HG02642 (cell line): Measurements from ENCODE around the gene DLGAP4.

Experiments used
- ATAC-seq: cut with Tn5 transposase; IDR thresholded peaks from one replicate; pipeline ENCODE4 v1.9.1; 2021; ENCODE audit warnings: mild to moderate bottlenecking; ENCODE audit not compliant: unreplicated experiment, poor library complexity

Gene DLGAP4

DNA sequence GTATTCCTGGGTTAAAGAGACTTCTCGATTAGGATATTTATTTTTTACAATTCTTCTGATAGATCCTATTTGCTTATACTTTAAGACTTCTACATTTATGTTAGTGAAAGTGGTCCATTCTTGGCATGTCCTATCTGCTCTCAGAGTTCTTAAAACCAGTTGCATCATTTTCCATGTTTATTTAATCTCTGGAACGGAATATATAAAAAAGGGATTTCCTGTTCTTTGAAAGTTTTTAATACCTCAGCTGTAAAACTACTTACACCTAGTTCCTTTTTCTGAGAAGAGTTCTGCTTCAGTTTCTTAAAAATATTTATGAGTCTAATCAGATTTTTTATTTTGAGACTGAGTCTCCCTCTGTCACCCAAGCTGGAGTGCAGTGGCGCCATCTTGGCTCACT lies 217.2 kb downstream of the DLGAP4 start:
- ATAC-seq = no peak

DNA sequence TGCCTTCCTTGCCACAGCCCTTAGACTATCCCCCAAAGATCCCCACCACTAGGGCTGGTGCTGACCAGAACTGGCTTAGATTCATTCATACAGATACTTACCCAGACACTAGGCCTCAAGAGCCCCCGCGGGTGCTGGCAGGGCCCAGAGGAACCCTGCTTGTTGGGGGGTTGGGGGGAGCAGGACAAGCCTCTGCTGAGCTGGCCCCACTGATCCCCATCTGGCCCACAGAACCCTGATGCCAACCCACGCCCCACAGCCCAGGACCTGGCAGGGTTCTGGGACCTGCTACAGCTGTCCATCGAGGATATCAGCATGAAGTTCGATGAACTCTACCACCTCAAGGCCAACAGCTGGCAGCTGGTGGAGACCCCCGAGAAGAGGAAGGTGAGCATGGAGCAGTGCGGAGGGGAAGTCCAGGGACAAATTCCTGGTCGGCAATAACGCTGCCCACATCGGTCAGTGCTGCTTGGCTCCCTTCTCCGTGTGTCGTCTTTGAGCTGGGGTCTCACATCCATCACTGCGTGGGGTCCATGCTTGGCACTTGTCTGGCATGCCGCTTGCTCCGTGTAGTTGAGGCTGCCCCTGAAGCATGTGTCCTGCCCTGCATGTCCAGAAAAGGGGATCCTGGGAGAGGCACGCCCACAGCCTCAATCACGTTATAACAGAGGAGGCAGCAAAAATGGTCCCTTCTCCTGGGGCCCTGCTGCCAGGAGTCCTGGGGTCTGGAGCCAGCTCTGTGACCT lies 219.7 kb downstream of the DLGAP4 start:
- no peak for ATAC-seq

DNA sequence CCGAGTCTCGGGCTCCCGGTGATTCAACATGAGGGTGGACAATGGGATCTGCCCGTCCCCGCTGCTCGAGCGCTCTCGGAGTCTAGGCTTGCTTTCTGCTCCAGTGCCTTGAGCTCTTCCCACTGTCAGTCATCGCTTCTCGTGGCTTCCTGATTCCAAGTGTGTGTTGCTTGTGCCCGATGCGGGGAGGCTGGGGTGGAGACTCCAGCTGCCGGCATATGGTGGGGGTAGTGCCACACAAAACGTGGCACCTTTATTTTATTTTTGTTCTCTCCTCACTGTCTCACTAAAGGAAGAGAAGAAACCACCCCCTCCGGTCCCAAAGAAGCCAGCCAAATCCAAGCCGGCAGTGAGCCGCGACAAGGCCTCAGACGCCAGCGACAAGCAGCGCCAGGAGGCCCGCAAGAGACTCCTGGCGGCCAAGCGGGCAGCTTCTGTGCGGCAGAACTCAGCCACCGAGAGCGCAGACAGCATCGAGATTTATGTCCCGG lies 220.4 kb downstream of the DLGAP4 start:
- ATAC-seq = no peak

DNA sequence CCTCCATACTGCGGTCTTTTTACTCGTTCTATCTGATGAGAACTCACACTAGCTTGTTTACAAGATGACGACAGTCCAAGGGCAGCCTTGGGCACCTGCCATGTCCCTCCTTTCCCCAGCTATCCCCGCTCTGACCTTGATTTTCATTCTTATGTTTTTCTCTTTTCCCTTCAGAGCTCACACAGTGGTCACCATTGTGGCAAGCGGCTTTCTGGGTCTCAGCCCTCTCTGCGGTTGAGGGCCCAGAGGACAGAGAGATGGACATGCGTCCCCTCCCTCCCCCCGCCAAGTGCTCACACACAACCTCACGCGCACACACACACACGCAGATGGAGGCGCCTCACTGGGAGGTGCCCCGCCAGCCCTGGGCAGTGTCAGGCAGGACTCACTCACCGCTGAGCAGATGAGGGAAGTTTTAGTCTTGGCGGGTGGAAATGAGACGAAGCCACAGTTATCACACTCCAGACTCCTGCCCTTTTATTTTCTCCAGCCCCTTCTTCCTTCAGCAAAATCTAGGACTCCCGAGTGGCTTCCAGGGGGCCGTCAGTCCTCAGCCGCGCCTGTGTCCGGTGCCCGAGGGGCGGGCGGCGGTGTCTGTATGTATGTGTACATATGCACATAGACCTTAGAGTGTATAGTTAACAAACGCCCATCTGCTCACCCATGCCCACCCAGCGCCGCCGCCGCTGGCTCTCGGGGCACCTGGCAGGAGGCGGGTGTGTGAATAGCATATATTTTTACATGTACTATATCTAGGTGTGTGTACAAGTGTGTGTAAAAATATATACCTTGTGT lies 221.4 kb downstream of the DLGAP4 start:
- ATAC-seq = no peak

DNA sequence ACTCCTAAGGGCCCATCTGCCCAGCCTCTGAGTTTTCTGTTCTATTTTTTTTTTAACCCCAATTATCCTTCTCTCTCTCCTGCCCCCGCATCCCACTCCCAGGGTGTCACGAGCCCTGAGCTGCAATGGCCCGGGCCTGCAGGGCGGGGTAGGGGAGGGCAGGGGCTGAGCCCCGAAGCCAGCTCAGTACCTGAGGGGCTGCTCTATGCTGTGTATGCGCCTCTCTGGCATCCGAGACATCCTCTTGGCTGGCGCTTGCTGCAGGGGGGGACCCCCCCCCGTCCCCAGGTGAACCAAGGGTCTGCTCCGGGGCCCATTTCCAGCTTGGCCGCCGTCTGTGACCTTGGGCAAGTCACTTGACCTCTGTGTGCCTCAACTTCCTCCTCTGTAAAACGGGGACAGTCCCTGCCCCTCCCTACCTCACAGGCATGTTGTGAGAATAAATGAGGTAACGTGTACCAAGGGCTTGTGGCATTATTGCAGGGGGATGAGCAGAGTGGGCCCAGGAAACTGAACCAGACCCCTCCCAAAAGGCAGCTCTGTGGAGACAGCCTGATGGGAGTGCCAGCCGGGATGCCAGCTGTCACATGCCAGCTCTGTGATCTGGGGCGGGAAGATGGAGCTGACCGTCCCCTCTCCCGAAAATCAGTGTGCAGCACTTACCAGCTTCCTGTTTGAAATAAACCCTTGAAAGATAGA lies 222.2 kb downstream of the DLGAP4 start:
- no peak for ATAC-seq

DNA sequence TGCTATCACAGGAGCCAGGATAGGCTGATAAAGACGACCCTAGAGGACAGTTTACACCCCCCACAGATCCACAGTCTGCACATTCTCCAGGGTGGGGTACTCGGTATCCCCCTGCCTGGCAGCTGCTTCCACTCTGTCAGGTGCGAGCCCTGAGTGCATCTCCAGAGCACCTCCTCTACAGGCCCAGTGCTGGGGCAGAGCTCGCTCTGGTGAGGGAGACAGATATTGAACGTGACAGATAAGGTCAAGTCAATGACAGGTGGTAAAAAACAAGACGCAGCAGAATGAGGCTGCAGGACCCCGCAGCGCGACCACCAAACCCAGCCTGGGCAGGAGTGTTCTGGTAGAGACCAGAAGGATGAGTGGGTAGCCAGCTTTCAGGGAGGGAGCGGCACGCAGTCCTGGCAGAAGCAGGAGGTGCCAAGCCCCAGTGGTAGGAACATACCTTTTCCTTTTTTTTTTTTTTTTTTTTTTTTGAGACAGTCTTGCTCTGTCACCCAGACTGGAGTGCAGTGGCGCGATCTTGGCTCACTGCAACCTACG lies 222.8 kb downstream of the DLGAP4 start:
- ATAC-seq = no peak

DNA sequence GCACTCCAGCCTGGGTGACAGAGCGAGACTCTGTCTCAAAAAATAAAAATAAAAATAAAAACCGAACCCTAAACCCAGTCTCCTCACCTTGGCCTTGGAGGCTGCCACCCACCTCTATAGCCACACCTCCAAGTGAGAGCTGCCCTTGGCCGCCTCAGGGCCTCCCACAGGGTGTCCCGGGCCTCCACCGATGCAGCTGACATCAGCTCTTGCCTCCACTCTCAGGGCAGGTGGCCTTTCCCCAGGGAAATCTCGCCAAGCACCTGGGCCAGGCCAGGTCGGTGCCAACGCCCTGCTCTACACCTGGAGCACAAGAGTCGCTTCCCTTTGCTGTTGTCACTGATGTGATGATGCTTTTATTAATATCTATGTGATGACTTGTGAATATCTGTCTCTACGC lies 226.2 kb downstream of the DLGAP4 start:
- ATAC-seq = no peak

DNA sequence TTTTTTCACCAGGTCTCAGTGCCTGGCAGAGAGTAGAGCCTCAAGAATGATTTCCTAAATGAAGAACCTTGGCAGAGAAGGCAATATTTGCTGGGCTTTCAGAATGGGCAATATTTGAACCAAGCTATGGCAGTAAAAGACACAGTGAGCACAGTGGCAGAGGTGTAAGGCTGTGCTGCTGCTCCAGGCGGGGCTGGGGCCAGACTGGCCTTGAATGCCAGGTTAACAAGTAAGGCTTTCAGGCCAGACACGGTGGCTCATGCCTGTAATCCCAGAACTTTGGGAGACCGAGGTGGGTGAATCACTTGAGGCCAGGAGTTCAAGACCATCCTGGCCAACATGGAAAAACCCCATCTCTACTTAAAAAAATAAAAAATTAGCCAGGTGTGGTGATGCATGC lies 226.7 kb downstream of the DLGAP4 start:
- ATAC-seq = no peak

DNA sequence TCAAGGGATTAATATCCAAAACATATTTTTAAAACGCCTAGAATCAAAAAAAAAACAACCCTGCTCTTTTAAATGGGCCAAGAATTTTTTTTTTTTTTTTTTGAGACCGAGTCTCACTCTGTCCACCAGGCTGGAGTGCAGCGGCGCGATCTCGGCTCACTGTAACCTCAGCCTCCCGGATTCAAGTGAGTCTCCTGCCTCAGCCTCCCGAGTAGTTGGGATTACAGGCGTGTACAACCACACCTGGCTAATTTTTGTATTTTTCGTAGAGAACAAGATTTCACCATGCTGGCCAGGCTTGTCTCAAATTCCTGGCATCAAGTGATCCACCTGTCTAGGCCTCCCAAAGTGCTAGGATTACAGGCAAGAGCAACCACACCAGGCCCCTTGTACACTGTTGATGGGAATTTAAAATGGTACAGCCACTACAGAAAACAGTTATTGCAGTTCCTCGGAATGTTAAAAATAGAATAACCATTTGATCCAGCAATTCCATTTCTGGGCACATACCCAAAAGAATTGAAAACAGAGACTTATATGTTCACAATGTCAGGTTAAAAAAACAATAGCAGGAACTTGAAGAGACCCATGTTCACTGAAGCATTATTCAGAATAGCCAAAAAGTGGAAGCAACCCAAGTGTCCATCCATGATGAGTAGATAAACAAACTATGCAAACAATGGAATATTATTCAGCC lies 232.0 kb downstream of the DLGAP4 start:
- no peak for ATAC-seq

DNA sequence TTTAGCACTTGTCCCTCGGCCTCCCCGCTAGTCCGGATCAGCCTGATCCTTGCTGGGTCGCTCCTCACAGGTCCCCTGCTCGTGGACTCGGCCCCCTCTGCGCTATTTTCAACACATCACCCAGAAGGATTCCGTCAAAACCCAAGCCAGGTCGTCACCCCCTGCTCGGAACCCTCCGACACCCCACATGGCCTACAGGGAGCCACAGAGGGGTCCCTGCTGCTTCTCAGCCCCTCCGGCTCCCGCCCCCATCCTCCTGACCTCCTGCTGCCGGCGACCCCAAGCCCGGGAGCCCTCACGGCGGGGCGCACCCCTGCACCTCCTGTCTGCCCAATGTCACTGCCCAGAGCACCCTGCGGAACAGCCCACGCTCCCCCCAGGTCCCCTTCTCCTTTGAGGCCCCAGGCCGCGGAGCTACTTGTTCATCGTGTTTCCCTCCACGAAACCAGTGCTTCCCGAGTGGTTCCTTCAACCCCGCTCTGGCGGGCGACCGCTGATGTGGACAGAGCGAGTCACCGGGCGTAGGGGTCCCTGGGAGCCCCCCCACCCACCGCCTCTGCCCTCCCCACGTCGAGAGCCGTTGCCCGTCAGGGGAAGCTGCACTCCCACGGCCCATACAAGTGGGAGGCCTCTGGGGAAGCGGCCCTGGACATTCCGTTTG lies 234.5 kb downstream of the DLGAP4 start:
- no peak for ATAC-seq

DNA sequence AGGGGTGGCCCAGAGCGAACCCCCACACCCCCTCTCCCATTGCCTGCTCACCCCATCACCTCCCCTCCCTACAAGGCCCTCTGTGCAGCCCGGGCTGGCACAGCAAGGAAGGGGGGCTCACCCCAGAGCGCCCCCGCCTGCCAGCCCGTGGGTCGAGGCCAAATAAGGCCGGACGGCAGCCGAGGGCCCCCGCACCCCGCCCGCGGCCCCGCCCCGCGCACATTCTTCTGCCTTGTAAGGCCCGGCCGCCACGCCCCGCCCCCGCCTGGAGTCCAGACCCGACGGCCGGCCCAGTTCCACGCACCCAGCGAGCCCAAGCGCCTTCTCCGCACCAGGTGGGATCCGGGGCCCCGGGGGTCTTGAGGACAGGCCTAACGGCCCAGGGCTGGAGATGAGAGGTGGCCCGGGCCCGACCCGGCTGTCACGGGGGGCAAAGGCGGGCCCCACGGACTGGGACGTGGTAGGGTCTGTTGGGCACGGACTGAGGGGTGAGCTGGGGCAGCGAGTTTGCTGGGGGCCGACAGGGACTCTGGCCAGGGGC lies 235.2 kb downstream of the DLGAP4 start, which contains the start of gene MYL9:
TSS of gene MYL9 (plus strand) at position 293 of the 541 bp plus-strand sequence. CDS start 3,366 bp downstream, outside the sequence.
- ATAC-seq = no peak

DNA sequence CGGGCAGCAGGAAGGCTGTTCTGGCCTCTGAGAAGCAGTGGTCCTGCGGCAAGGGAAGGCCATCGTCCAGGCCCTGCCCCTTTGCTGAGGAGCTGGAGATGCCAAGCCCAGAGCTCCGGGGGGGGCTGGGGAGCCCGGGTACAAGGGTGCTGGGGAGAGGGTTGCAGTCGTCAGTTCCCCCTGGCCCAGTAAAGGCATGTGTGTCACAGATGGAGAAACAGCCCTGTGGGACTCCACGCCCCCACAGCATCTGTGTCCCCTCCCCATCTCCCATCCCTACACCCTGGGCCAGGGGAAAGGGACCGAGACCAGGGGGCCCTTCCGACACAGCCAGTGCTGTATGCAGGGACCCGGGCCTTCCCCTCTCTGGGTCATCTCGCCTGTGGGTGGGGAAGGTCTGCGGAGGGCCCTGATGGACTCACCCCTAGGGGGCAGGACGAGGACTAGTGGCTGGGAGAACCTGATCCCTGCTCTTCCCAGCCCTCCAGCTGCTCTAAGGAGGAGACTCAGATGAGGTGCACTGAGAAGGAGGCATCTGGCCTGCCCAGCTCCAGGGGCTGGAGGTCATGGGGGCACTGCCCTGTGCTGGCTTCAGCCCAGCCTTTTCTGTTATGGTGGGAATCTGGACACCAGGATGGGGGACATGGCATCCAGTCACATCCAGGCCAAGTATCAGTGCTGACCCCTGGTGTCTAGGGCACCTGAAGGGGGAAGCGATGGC lies 235.8 kb downstream of the DLGAP4 start:
- ATAC-seq = no peak

DNA sequence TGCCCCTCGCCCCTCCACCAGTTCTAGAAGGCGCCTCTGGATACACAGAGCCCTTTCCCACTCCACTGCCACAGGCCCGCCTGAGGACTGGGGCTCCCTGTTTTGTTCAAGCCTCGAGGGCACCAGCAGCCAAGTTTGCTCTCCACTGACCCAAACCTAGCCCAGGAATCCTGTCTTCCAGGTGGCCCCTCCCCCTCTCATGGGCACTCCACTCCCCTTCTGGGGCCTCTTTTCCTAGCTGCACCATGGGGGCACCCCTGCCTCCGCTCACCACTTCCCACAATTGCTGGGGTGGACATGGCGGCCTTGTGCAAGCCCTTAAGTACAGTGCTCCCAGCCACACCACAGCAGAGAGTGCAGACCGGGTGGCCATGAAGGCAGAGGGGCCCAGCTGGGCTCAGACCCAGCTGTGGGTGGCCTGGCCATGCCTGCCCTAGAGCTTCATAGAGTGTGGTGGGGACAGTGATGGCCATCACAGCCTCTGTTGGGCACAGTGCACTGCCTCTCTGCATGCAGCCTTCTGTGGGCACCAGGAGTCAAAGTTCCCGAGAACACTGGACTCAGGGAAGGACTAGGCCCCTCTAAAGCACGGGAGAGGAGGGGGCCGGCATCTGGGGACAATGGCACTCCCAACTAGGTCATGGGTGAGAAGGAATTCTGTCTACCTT lies 236.5 kb downstream of the DLGAP4 start:
- ATAC-seq = no peak

DNA sequence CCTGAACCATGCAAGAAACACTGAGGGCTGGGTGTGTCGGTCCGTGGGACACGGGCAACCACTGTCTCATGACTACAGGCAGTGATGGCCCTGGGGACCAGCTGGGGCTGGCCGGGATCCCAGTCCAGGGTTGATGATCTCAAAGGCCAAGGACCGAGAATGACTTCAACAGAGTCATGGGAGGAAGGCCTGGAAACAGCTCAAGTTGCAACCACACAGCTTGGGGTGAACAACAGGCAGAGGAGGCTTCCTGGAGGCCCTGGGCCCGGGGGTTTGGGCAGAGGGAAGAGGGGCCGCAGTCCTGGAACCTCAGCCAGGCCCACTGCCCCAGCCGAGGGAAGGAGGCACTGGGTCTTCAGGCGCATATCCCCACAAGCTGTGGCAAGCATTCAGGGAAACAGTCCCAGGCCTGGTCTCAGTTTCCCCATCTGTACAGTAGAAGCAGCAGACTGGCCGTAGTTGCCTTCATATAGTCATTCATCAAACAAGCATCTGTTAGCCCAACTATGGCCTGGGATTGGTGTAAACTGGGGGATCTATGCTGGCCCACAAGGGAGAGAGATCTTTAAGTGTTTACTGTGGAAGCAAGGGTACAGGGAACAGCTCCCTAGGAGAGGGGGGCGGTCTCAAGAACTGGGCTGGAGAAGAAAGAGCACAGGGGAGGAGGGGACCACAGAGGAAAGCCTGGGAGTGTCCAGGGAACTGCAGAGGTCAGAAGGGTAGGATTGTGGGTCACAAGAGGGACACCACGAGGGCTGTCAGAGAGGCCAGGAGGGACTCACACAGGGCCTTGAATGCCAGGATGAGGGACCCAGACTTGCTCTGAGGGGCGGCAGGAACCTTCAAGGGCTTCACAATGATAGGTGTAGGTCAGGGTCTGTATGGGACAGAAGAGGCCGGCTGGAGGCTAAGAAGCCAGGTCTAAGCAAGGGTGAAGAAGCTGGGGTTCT lies 237.3 kb downstream of the DLGAP4 start:
- no peak for ATAC-seq

DNA sequence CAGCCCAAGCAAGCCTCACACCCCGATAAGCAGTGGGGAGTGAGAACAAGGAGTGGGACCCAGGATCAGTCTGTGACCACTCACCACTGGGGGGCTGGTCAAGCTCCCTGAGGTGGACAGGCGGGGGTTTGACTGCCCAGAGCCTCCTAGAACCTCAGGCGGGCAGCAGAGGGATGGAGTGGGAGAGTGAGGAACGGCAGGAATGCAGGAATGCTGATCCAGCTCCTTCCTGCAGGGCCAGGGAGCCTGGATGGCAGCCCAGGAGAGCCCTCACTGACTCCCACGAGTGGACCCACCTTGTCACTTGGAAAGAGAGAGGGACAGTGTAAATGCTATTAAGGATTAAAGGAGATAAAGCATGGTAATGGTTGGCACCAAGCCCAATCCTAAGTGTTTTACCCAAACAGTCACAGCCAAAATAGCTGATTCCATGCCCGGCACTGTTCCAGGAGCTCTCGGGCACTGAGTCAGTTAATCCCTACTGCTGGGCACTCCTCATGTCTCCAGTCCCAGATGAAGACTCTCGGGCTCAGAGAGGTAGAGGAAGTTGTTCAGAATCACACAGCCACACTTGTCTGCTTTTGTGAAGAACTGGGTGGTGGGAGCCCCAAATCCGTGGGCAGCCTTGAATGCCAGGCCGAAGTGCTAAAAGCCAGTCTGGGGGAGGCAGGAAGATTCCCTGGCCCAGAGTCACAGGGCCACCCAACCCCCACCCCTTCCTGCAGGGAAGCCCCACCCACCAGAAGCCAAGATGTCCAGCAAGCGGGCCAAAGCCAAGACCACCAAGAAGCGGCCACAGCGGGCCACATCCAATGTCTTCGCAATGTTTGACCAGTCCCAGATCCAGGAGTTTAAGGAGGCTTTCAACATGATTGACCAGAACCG lies 238.2 kb downstream of the DLGAP4 start:
- ATAC-seq = no peak

DNA sequence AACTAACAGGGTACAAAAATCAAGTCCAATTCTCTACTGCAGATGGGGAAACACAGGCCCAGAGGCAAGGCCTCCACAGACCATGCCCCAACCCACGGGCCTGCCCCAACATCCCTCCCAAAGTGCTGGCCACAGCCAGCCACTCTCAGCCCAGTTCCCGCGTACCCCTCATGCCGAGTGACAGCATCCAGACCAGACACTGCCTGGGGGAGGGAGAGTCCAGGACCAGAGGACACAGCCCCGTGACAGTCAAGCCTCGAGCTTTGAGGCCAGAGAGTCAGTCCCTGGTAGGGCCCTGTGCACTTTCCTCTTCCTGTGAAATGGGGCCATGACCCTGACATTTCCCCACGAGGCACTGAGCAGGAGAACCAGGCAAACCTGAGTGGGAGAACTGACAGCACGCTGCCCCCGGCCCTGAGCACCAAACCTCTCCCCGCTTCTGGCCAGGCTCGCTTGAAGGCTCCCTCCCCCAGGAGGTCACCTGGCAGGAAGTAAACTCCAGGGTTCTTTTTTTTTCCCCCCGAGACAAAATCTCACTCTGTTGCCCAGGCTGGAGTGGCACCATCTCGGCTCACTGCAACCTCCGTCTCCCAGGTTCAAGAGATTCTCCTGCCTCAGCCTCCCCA lies 240.1 kb downstream of the DLGAP4 start:
- no peak for ATAC-seq
